PC-3 (cell line): ENCODE results near the gene RNASET2. TPM values are rescaled to one million over a fixed set of nuclear protein-coding genes. Genes with fewer than 3 reads are reported as not detected.
A peak's percentile ranks its signal among the peaks of the same experiment; 100 is the strongest.

Experiments
- ATAC-seq: fragments of 200-7000 bp; cut with Tn5 transposase; 2 replicates; pipeline ENCODE4 v1.9.1; 2020; ENCODE audit warnings: mild to moderate bottlenecking, moderate library complexity
- BruUV-seq: library from RNA; stranded (reverse); fragments of 400-500 nt; replicated peaks from 2 replicates; lab custom pipeline; 2021; lab: Mats Ljungman, UMichigan
- CTCF ChIA-PET: fragments of 300-600 bp; sonication (Branson Sonifier 250); formaldehyde crosslinking; loops from one replicate; lab custom pipeline; 2022; ENCODE audit warnings: antibody characterized with exemption; lab: Charles Lee
- POLR2A ChIA-PET: fragments of 300-600 bp; sonication (Branson Sonifier 250); formaldehyde crosslinking; loops from one replicate; lab custom pipeline; 2022; ENCODE audit warnings: antibody characterized with exemption; ENCODE audit not compliant: unreplicated experiment; lab: Charles Lee
- DNase-seq: peaks from one replicate; pipeline ENCODE4 v3.0.0-alpha.2; 2015
- H2AFZ ChIP-seq: fragments of 300-600 bp; sonication (generic); 2 replicates; pipeline ENCODE4 v1.6.0; 2016; ENCODE audit warnings: antibody characterized with exemption, low read length
- H3F3A ChIP-seq: fragments of 300-600 bp; sonication (generic); one replicate; pipeline ENCODE4 v1.6.0; 2017; ENCODE audit warnings: antibody characterized with exemption, low read length, control low read depth, mild to moderate bottlenecking; ENCODE audit not compliant: unreplicated experiment
- H3K27ac ChIP-seq: fragments of 300-600 bp; sonication (generic); 2 replicates; pipeline ENCODE4 v1.5.1; 2016; ENCODE audit warnings: mild to moderate bottlenecking, low read length
- H3K27me3 ChIP-seq: fragments of 300-600 bp; sonication (generic); 2 replicates; pipeline ENCODE4 v1.6.1; 2016; ENCODE audit warnings: low read length, mixed read lengths
- H3K36me3 ChIP-seq: fragments of 300-600 bp; sonication (generic); 2 replicates; pipeline ENCODE4 v1.6.1; 2016; ENCODE audit warnings: low read depth, mixed run types, low read length, mixed read lengths
- H3K4me1 ChIP-seq: fragments of 300-600 bp; sonication (generic); 2 replicates; pipeline ENCODE4 v1.5.1; 2016; ENCODE audit warnings: low read length; ENCODE audit not compliant: insufficient read depth
- H3K4me2 ChIP-seq: fragments of 300-600 bp; sonication (generic); 2 replicates; pipeline ENCODE4 v1.6.0; 2016; ENCODE audit warnings: low read length
- H3K4me3 ChIP-seq: fragments of 300-600 bp; sonication (generic); 2 replicates; pipeline ENCODE4 v1.5.1; 2016; ENCODE audit warnings: mild to moderate bottlenecking, low read length, mixed read lengths
- H3K79me2 ChIP-seq: fragments of 300-600 bp; sonication (generic); 2 replicates; pipeline ENCODE4 v1.6.1; 2017; ENCODE audit warnings: low read length, mixed read lengths
- H3K9ac ChIP-seq: fragments of 300-600 bp; sonication (generic); 2 replicates; pipeline ENCODE4 v1.6.0; 2016; ENCODE audit warnings: mild to moderate bottlenecking, low read length
- H3K9me2 ChIP-seq: fragments of 300-600 bp; sonication (generic); replicated peaks from 2 replicates; pipeline ENCODE4 v1.6.1; 2016; ENCODE audit warnings: mixed run types, low read length, mixed read lengths
- H3K9me3 ChIP-seq: fragments of 300-600 bp; sonication (generic); 2 replicates; pipeline ENCODE4 v1.6.1; 2016; ENCODE audit warnings: low read length, mixed read lengths
- H4K20me1 ChIP-seq: fragments of 300-600 bp; sonication (generic); 2 replicates; pipeline ENCODE4 v1.6.1; 2016; ENCODE audit warnings: low read length, mixed read lengths
- EZH2 ChIP-seq: fragments of 300-600 bp; sonication (generic); IDR thresholded peaks from one replicate; pipeline ENCODE4 v1.6.1; 2017; ENCODE audit warnings: antibody characterized with exemption, mild to moderate bottlenecking, low read length; ENCODE audit not compliant: unreplicated experiment
- EZH2phosphoT487 ChIP-seq: fragments of 300-600 bp; sonication (generic); IDR thresholded peaks from 2 replicates; pipeline ENCODE4 v1.6.1; 2018; ENCODE audit warnings: mild to moderate bottlenecking, antibody characterized with exemption, low read length, borderline replicate concordance
- intact Hi-C: fragments of 100-400 bp; cut with micrococcal nuclease; formaldehyde crosslinking; loops from 2 replicates; pipeline ENCODE4 v1.9.0; 2023
- total RNA-seq: library from RNA; depleted of rRNA; stranded (reverse); fragments of >200 nt; gene quantifications from 2 replicates; pipeline ENCODE4 v1.2.3, GENCODE V29; 2014
- TF ChIP-seq, protein P1 (sequence below): fragments of 300-600 bp; sonication (generic); conservative IDR thresholded peaks from 2 replicates; pipeline ENCODE4 v1.5.1; 2017; ENCODE audit warnings: antibody characterized with exemption, low read depth, mild to moderate bottlenecking, low read length

RNASET2 gene
- total RNA-seq, 1 experiment from 2014 or later, result 51.8 TPM

DNA sequence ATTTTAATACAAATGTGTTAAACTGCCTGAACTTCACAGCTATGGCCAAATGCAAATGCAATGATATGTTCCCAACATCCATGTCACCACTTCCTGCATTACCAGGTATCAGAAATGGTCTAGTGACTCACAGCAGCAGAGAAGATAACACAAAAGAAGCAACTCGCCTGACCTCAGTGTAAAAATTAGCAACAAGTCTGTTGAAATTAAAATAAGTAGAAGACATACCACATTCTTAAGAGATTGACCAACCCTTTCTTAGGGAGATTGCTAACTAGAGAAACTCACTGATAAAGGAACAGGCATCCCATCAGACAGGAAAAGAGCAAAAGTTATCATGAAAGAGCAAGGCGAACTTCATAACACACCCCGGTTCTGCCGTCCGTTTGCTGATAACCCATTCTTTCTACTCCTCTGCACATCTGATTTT is 45.1 kb downstream of the RNASET2 start:
- Histone ChIP-seq H3K27ac (no peak overlapping the region), H3K9ac (no peak overlapping the region), H2AFZ (no peak overlapping the region), H3K4me1 (no peaks in the 10 kb centered on the region), H3K79me2 (no peaks in the 10 kb centered on the region), H3K27me3 (no peaks in the 10 kb centered on the region), H3K4me2 (no peak overlapping the region), H3K9me3 (no peaks in the 10 kb centered on the region), H3F3A (no peaks in the 10 kb centered on the region), H3K9me2 (no peaks in the 10 kb centered on the region), H4K20me1 (no peaks in the 10 kb centered on the region), H3K4me3 (no peak overlapping the region), H3K36me3 (no peaks in the 10 kb centered on the region)
- intact Hi-C loops, result no loop called here
- ChIA-PET CTCF (no interaction called here), POLR2A (no interaction called here)
- TF ChIP-seq, protein P1, sequence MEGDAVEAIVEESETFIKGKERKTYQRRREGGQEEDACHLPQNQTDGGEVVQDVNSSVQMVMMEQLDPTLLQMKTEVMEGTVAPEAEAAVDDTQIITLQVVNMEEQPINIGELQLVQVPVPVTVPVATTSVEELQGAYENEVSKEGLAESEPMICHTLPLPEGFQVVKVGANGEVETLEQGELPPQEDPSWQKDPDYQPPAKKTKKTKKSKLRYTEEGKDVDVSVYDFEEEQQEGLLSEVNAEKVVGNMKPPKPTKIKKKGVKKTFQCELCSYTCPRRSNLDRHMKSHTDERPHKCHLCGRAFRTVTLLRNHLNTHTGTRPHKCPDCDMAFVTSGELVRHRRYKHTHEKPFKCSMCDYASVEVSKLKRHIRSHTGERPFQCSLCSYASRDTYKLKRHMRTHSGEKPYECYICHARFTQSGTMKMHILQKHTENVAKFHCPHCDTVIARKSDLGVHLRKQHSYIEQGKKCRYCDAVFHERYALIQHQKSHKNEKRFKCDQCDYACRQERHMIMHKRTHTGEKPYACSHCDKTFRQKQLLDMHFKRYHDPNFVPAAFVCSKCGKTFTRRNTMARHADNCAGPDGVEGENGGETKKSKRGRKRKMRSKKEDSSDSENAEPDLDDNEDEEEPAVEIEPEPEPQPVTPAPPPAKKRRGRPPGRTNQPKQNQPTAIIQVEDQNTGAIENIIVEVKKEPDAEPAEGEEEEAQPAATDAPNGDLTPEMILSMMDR, result no peak
- TF ChIP-seq EZH2phosphoT487 (no peak), EZH2 (no peak)
- DNase-seq (no peak), ATAC-seq (no peak)
- no TSS peak for BruUV-seq

DNA sequence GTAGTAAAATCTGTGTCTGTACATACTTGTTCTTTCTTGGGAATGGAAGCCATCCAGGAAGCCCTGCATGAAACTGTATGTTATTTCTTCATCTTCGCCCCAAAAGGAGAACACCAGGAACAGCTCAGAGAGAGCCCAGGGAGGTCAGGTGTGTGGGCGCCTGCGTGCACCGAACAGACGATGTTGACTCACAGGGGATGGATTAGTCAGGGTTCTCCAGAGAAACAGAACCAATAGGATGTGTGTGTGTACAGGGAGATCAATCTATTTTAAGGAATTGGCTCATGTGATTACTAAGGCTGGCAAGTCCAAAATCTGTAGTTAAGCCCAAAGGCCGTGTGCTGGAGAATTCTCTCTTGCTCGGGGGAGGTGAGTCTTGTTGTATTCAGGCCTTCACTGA is 45.7 kb downstream of the RNASET2 start:
- Histone ChIP-seq H3K4me1 (no peaks in the 10 kb centered on the region), H3K9me2 (no peaks in the 10 kb centered on the region), H3K9me3 (no peaks in the 10 kb centered on the region), H2AFZ (no peak overlapping the region), H3K79me2 (no peaks in the 10 kb centered on the region), H3K4me2 (no peak overlapping the region), H3K4me3 (no peak overlapping the region), H3K27me3 (no peaks in the 10 kb centered on the region), H3F3A (no peaks in the 10 kb centered on the region), H3K9ac (no peak overlapping the region), H3K36me3 (no peaks in the 10 kb centered on the region), H3K27ac (no peak overlapping the region), H4K20me1 (no peaks in the 10 kb centered on the region)
- no peak for ATAC-seq
- peak; percentile 4 for DNase-seq
- ChIA-PET CTCF (no interaction called here), POLR2A (no interaction called here)
- intact Hi-C loops, result no loop called here
- TF ChIP-seq EZH2phosphoT487 (no peak), EZH2 (no peak)
- TF ChIP-seq, protein P1, result no peak
- BruUV-seq, result no TSS peak

DNA sequence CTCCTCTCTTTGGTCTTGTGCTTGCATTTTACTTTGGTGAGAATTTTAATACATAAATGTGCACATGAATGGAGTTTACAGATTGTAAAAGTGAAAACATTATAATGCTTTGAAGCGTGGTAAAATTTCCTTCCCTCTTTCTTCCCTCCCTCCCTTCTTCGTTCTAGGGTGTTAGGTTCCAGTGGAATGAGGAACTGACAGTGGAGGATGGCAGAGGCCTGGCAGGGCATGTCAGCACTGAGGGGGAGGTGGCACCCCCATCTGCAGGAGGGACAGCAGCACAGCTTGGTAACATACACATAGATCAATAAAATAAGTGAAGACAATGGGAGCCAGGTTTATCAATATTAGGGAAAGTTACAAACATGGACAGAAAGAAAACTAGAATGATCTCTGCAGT is 47.5 kb downstream of the RNASET2 start:
- Histone ChIP-seq H3K9me2 (no peaks in the 10 kb centered on the region), H3K79me2 (no peaks in the 10 kb centered on the region), H3K9me3 (no peaks in the 10 kb centered on the region), H3F3A (no peaks in the 10 kb centered on the region), H3K4me3 (no peak overlapping the region), H3K4me2 (no peak overlapping the region), H3K36me3 (no peaks in the 10 kb centered on the region), H3K27ac (no peak overlapping the region), H3K4me1 (no peaks in the 10 kb centered on the region), H3K27me3 (no peaks in the 10 kb centered on the region), H2AFZ (no peak overlapping the region), H4K20me1 (no peaks in the 10 kb centered on the region), H3K9ac (no peak overlapping the region)
- intact Hi-C loops, result no loop called here
- POLR2A ChIA-PET, result no interaction called here
- TF ChIP-seq EZH2phosphoT487, result no peak
- no peak for TF ChIP-seq EZH2
- TF ChIP-seq, protein P1, result no peak
- CTCF ChIA-PET, result no interaction called here
- no peak for ATAC-seq
- no peak for DNase-seq
- BruUV-seq, result no TSS peak
